HG03457 (cell line): ENCODE data around the gene RICTOR.

Experiments used
- ATAC-seq: cut with Tn5 transposase; IDR thresholded peaks from one replicate; pipeline ENCODE4 v1.9.1; 2021; ENCODE audit warnings: moderate number of reproducible peaks; ENCODE audit not compliant: unreplicated experiment

RICTOR gene

GRCh38 chr5:39100301-39100850, 26.2 kb upstream of the RICTOR start:
- ATAC-seq, result no peak

- no peak for ATAC-seq
Observed at GRCh38 chr5:39099831-39100230, 25.6 kb upstream of the RICTOR start.

GRCh38 chr5:39093352-39093751, 19.2 kb upstream of the RICTOR start:
- no peak for ATAC-seq

DNA sequence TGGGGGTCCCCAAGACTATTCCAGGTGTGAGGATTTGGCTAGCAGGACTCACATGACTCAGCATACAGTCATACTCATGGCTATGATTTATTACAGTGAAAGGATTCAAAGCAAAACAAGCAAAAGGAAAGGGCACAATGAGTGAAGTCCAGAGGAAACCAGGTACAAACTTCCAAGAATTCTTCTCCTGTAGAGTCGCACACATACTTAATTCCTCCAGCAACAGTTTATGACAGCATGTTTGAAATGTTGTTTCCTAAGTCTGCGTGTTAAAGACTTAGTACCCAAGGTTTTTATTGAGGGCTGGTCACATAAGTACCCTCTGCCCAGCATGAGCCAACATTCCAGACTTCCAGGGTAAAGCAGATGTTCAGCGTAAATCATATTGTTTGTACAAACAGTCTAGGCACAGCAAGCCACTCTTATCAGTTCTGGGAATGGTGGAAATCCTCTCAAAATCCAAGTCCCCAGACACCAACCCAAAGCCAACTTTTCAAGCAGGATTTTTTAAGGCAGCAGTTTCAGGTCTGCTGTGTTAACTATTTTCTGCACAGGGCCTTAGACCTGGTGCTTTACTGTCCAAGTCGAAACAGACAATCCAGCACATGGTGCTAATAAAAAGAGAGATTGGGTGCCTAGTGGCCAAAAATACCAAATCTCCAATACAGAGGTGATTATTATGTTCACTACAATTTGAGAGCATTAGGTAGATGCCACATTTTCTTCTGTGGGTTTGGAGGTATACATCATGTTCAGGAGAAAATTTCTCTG, 18.6 kb upstream of the RICTOR start:
- ATAC-seq, result no peak

GRCh38 chr5:39091940-39092580, 17.9 kb upstream of the RICTOR start:
- ATAC-seq, result no peak

- no peak for ATAC-seq
Observed at GRCh38 chr5:39083968-39084367, 9.8 kb upstream of the RICTOR start.

DNA sequence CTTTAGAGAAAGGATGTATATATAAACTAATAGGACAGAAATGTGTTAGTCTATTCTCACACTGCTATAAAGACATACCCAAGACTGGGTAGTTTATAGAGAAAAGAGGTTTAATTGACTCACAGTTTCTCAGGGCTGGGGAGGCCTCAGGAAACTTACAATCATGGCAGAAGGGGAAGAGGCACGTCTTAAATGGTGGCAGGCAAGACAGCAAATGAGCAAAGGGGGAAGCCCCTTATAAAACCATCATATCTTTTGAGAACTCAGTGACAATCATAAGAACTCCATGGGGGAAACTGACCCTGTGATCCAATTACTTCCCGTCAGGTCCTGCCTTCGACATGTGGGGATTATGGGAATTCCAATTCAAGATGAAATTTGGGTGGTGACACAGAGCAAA, 8.8 kb upstream of the RICTOR start:
- no peak for ATAC-seq

GRCh38 chr5:39080597-39081204, 6.5 kb upstream of the RICTOR start:
- ATAC-seq, result no peak

DNA sequence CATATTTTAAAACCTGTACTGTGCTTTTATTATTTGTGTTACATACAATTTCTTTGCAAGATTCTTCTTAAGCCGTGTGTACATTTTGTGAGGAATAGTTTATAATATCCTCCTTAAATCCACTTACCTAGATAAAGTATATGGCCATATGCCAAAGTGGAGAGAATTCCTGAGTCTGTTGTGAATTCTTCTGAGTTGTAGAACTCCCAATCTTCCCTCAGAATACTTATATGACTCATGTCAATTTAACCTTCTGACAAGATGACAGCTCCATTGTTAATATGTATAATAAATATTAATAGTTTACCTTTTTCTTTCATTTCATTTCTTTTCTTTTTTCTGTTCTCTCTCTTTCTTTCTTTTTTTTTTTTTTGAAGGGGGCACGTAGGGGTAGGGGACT, 6.0 kb upstream of the RICTOR start:
- no peak for ATAC-seq

DNA sequence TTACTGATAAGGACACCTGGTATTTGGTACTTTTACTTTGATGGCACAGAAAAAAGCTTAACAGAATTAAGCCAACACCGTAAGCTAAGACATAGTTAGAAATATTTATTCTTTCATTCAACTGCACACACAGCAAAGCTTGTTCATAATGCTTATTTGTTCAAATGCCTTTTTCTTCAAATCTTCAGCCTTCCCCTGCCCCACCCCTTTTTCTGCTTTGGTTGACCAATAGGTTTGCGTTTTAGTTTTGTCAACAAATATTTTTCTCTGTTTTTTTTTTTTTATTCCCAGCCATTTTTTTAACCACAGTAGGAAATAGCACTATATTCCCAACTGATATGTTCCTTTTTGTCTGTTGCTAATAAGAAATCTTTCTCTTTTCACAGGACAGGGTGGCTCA, 4.9 kb upstream of the RICTOR start:
- no peak for ATAC-seq

DNA sequence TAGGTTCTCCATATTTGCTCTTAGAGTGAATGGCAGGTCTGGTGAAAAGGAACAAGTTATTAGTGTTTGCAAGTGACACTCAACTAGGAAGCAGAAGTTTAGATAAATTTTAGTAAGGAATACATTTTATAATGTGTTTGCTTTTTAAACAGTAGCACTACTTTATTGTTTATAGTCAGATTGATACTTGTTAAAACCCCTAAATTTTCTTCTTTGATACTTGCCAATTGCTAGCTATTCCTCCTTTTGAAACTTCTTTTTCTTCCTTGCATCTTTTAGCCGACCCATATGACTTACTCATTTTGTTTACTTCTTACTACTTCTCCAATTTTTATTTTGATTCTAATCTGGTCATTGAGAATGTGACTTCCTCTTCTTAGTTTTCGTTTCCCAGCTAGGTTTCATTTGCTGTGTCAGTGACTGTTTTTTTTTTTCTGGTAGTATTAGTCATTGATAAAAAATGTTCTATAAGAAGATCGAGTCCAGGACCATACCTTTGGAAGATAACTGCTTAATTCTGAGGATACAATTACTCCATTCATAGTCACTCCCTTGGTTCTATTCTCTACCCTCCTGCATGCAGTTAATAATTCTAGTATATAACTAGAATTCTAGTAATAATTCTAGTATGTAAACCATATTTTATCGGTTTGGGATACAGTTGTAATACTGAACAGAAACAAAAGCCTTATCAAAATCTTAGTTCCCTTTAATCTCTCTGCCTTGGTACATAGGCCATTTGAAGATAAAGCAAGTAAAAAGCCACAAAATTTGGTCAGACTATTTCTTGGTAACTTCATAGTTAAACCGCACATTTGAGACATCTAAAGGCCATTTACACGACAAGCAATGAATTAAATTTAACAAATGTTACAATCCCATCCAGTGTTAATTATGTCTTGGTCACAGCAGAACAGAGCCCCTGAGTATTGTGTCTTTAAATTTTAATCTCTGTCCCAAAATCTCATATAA, 2.8 kb upstream of the RICTOR start:
- ATAC-seq, result no peak

- no peak for ATAC-seq
Observed at GRCh38 chr5:39076101-39076756, 2.0 kb upstream of the RICTOR start.

GRCh38 chr5:39073767-39074016, 507 bp downstream of the RICTOR start:
- ATAC-seq, result peak; percentile 29

DNA sequence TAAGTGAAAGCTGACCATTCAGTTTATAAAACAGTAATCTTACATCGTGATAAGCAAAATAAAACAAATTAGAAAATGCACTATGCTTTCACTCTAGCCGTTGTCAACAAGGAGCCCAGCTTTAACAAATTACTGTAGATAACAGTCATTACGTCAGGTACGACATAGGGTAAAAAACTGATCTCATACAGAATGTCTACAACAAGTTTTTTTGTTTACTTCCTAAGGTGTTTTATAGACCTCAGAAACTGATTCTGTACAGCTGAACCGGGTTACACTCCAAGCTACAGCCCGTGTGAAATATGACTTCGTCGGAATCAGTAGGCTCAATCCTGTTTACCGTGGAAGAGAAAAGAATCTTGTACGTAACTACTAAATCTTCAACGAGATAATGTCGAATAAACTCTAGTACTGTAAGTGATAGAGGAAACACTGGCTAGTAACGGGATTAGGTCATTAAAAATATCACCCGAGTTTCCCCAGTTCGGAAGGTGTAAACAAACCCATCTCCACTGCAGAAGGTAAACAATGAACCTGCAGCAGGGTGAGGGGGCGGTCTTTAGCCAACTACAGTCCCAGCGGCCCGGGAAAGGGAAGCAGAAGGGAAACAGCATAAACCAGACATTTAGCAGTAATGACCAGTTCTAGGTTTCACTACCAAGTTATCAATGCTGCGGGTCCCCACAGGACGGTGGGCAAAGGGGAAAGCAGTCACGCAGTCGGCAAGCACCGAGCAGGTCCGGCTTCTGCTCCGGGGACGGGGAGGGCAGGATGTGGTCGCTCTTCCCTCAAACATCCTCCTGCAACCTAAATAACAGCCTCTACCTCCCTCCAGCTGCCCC, 1.1 kb downstream of the RICTOR start:
- ATAC-seq, result peak; percentile 39

- ATAC-seq, result no peak
Observed at GRCh38 chr5:39068099-39068498, 6.1 kb downstream of the RICTOR start.

DNA sequence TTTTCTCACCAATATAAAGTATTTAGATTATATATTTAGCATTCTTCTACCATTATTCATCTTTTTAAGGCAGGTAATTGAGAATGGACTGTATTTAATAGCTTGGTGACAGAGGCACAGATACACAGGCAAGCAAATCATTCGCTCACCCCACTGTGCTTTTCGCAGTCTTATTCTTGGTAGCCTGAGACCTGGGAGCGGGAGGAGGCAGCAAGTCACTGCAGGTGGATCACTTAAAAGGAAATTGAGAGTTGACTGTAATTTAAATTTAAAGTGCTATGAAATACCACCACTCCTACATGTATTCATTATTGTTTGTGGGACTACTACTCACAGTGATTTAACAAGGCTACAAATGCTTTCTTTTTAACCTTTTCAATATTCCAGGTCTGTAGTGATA, 9.7 kb downstream of the RICTOR start:
- no peak for ATAC-seq

- no peak for ATAC-seq
Observed at GRCh38 chr5:39063037-39063436, 11.2 kb downstream of the RICTOR start.

- no peak for ATAC-seq
Observed at GRCh38 chr5:39062530-39062929, 11.7 kb downstream of the RICTOR start.

GRCh38 chr5:39062104-39062503, 12.1 kb downstream of the RICTOR start:
- no peak for ATAC-seq

DNA sequence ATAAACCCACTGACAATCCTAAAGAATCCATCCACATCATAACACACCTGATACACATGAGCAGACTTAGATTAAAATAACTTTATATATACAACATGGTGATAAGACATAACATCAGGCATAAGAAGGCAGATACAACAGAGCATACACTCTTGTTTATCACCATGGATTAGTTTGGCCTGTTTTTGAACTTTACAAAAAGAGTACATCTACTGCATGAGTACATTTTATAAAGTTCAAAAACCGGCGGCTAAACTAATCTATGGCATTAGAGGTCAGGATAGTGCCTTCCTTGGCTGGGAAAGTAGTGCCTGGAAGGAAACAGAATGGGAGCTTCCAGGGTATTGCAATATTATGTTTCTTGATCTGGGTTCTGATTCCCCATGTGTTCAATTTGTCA, 15.1 kb downstream of the RICTOR start:
- no peak for ATAC-seq
